ENCODE results near the gene ABTB1.

GRCh38 chr3:127729556-127730056 lies 56.9 kb downstream of the ABTB1 start:
- TF ChIP-seq CTCF (IDR thresholded peaks at IDR 0.05) (no peak), RXRA (IDR thresholded peaks at IDR 0.05; ENCODE audit: borderline replicate concordance, low read depth) (no peak), USF1 (IDR thresholded peaks at IDR 0.05; ENCODE audit: borderline replicate concordance, low read depth) (no peak), RAD21 (IDR thresholded peaks at IDR 0.05; ENCODE audit: low read length) (no peak), EP300 (IDR thresholded peaks at IDR 0.05; ENCODE audit: borderline replicate concordance in 1 of 2, low read depth in 1 of 2, low read length in 1 of 2) (no peak), YY1 (IDR thresholded peaks at IDR 0.05; ENCODE audit: low read depth) (no peak), POLR2AphosphoS5 (IDR thresholded peaks at IDR 0.05; ENCODE audit: low read depth, low read length) (no peak)
